SK-N-SH (cell line): ENCODE data around the gene SMYD1.

ENCODE experiments used
- GATA2 ChIP-seq: sonication (generic); formaldehyde crosslinking; IDR thresholded peaks from 2 replicates; pipeline ENCODE4 v1.5.0; 2020; ENCODE audit warnings: mild to moderate bottlenecking, missing genetic modification reagents
- JUND ChIP-seq: IDR thresholded peaks from 2 replicates; pipeline ENCODE4 v1.4.0; 2012
- POLR2AphosphoS5 ChIP-seq: IDR thresholded peaks from 2 replicates; pipeline ENCODE4 v1.6.1; 2012; ENCODE audit warnings: low read depth, low read length
- RAD21 ChIP-seq: IDR thresholded peaks from 2 replicates; pipeline ENCODE4 v1.6.1; 2012; ENCODE audit warnings: mild to moderate bottlenecking, low read length
- RFX5 ChIP-seq: IDR thresholded peaks from 2 replicates; pipeline ENCODE4 v1.6.1; 2012; ENCODE audit warnings: mild to moderate bottlenecking, improper control_type of control experiment, low read length
- SMC3 ChIP-seq: IDR thresholded peaks from 2 replicates; pipeline ENCODE4 v1.6.1; 2012; ENCODE audit warnings: low read depth, low read length, improper control_type of control experiment
- TEAD4 ChIP-seq: IDR thresholded peaks from 2 replicates; pipeline ENCODE4 v1.4.0; 2012; ENCODE audit warnings: mild to moderate bottlenecking, borderline replicate concordance; ENCODE audit not compliant: insufficient read depth
- TF ChIP-seq, protein P1 (sequence below): fragments of 200-600 bp; sonication (generic); IDR thresholded peaks from 2 replicates; pipeline ENCODE4 v1.6.1; 2017; ENCODE audit warnings: antibody characterized with exemption, mild to moderate bottlenecking, moderate library complexity
- TF ChIP-seq, protein P2 (sequence below): IDR thresholded peaks from 2 replicates; pipeline ENCODE4 v1.6.1; 2012; ENCODE audit warnings: mild to moderate bottlenecking, low read depth, low read length, moderate library complexity
- TF ChIP-seq, protein P3 (sequence below): IDR thresholded peaks from 2 replicates; pipeline ENCODE4 v1.4.0; 2012; ENCODE audit warnings: low read depth

DNA sequence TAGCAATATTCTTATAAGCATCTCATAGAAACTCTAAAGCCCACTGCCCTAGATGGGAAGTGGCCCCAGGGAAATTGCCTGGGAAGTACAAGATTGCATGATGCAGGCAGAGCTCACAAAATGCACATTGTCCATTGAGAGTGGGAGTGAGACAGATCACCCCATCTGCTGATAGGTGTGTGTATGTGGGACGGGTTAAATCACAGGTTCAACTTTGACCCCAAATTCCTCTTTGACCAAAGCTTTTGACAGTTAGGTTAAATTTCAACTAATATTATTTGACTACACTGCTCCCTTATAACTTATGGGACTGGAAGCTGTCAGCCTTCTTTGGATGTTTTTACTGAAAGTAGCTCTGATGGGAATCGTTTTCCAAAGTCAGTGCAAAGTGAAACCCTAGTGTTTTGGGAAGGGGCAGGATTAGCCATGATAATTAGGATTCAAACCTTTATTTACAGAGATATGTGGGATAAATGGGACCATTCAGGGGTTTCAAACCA lies 71.6 kb downstream of the SMYD1 start:
- TF ChIP-seq POLR2AphosphoS5 (no peak), RAD21 (no peak), SMC3 (no peak), RFX5 (no peak), GATA2 (CRISPR knock-in tag) (no peak), JUND (no peak), TEAD4 (no peak)
- TF ChIP-seq, protein P1, sequence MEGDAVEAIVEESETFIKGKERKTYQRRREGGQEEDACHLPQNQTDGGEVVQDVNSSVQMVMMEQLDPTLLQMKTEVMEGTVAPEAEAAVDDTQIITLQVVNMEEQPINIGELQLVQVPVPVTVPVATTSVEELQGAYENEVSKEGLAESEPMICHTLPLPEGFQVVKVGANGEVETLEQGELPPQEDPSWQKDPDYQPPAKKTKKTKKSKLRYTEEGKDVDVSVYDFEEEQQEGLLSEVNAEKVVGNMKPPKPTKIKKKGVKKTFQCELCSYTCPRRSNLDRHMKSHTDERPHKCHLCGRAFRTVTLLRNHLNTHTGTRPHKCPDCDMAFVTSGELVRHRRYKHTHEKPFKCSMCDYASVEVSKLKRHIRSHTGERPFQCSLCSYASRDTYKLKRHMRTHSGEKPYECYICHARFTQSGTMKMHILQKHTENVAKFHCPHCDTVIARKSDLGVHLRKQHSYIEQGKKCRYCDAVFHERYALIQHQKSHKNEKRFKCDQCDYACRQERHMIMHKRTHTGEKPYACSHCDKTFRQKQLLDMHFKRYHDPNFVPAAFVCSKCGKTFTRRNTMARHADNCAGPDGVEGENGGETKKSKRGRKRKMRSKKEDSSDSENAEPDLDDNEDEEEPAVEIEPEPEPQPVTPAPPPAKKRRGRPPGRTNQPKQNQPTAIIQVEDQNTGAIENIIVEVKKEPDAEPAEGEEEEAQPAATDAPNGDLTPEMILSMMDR, result no peak
- TF ChIP-seq, protein P2, sequence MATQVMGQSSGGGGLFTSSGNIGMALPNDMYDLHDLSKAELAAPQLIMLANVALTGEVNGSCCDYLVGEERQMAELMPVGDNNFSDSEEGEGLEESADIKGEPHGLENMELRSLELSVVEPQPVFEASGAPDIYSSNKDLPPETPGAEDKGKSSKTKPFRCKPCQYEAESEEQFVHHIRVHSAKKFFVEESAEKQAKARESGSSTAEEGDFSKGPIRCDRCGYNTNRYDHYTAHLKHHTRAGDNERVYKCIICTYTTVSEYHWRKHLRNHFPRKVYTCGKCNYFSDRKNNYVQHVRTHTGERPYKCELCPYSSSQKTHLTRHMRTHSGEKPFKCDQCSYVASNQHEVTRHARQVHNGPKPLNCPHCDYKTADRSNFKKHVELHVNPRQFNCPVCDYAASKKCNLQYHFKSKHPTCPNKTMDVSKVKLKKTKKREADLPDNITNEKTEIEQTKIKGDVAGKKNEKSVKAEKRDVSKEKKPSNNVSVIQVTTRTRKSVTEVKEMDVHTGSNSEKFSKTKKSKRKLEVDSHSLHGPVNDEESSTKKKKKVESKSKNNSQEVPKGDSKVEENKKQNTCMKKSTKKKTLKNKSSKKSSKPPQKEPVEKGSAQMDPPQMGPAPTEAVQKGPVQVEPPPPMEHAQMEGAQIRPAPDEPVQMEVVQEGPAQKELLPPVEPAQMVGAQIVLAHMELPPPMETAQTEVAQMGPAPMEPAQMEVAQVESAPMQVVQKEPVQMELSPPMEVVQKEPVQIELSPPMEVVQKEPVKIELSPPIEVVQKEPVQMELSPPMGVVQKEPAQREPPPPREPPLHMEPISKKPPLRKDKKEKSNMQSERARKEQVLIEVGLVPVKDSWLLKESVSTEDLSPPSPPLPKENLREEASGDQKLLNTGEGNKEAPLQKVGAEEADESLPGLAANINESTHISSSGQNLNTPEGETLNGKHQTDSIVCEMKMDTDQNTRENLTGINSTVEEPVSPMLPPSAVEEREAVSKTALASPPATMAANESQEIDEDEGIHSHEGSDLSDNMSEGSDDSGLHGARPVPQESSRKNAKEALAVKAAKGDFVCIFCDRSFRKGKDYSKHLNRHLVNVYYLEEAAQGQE, result no peak
- TF ChIP-seq, protein P3, sequence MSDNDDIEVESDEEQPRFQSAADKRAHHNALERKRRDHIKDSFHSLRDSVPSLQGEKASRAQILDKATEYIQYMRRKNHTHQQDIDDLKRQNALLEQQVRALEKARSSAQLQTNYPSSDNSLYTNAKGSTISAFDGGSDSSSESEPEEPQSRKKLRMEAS, result no peak
